IPS-NIHi7 (cell line): ENCODE measurements around the gene TMTC2.

ENCODE experiments used
- DNase-seq: peaks from one replicate; pipeline ENCODE4 v3.0.0; 2012; ENCODE audit warnings: mixed read lengths; ENCODE audit errors: extremely low spot score

TMTC2 gene

DNA sequence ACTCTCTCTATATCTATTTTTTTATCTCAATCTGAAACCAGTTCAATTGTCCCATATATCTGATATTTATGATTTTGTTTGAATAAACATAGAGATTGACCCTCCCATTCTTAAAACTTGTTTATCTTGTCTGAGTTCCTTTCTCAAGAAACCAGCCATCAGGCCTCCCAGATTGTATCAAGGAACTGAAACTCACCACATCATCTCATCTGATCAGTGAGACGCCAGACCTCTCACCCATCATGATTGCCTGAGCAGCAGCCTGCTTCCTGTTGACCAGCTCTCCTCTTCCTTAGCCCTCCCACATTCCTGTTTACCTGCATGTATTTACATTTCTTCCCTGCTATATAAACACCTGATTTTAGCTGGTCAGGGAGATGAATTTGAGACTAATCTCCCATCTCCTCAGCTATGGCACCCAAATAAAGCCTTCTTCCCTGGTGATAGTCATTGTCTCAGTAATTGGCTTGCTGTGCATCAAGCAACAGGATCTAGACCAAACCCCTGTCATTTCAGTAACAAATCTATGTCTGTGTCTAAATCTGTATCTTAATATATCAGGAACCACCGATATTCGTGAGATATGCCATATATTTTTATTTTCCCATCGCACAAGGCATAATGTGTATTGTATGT, 323.6 kb downstream of the TMTC2 start:
- DNase-seq, result no peak

DNA sequence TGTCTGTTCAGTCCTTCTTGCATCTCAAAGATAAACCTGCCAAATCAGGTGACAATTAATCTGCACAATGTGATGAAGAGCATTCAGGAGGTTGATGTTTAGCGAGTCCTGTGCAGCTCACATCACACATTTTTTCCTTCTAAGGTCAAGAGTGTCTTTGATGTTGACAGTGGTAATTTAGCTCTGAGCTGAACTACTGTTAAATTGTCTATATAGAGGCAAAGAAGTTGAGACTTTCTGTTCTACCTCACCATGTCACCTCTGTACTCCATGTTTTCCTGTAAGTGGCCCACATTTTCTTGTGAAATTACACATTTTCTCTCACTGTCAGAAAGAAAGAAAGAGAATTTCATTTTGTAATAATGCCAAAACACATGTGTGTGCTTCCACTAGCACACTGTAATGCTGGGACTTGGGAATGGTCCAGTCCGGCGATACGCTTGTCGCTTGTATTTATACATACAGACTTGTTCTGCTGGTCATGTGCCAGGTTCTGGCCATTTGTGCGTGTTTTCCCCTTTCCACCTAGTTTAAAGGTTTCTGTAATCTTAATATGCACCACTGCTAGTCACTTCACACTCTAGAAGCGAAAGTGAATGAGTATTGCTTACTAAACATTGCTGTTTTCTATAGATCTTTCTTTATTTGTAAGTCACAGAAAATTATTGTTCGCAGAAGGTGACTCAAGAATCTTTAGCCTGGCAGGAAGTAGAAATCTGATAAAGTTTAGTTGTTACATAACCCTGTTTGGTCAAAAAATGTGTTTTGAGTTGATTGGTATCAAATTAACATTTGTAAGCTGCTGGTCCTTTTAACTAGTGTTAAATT, 328.9 kb downstream of the TMTC2 start:
- no peak for DNase-seq

DNA sequence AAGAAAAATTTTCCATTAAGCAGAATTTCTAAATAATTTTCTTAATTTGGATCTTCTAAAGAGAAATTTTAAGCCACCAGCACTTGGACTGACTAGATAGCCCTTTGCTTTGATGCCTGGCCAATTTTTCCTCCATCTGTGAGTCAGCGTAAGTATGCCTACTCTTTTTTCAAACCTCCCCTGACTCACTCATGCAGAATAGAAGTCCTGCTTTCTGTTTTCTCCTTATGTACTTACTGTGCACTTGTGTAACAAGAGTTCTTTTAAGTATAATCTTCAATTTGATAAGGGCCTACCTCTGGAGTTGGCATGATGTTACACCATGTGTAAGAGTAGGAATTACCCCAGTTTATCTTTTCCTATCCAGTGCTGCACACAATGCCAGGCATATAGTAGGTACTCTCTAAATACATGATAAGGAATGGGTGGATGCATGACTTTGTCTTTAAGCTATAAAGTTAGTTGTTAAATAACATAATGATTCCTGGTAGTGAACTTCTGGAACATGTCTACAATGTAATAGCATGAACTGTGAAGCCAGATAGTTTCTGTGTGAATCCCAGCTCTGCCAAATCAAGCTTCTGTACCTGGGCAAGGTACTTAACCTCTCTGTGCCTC, 329.6 kb downstream of the TMTC2 start:
- no peak for DNase-seq

DNA sequence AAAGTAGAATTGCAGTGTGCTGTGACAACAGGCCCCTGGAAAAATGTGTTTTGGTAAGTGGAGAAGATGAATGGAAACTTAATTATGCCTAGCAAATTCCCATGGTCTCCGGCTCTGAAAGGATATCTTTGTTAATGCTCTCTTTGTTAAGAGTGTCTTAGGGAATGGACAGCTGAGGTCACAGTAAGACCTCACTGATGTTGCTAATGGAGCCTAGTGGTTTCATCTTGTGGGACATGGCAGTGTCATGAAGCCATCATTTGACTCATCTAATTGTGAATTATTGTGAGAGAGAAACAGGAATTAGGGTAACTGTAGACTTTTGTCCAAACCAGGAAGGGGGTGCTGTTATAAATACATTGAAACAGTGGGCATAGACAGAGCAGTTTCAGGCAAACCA, 330.3 kb downstream of the TMTC2 start:
- no peak for DNase-seq

DNA sequence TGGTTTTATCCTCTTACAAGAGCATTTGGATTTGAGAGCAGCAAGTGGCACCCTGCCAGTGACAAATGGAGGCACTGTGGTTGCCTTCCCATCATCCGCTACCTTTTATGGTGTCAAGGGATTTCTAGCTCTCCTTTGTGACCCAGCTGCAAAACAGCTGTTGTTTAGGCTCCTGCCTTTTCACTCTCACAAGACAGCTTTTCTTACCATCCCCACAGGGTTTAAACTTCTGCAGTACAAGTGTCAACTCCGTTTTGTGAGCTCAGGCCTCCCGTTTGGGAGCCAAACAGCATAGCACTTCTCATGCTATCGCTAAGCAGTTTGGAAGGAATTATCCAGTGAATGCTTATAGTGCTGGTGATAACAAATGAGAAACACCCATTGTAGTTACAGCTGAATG, 331.4 kb downstream of the TMTC2 start:
- no peak for DNase-seq

DNA sequence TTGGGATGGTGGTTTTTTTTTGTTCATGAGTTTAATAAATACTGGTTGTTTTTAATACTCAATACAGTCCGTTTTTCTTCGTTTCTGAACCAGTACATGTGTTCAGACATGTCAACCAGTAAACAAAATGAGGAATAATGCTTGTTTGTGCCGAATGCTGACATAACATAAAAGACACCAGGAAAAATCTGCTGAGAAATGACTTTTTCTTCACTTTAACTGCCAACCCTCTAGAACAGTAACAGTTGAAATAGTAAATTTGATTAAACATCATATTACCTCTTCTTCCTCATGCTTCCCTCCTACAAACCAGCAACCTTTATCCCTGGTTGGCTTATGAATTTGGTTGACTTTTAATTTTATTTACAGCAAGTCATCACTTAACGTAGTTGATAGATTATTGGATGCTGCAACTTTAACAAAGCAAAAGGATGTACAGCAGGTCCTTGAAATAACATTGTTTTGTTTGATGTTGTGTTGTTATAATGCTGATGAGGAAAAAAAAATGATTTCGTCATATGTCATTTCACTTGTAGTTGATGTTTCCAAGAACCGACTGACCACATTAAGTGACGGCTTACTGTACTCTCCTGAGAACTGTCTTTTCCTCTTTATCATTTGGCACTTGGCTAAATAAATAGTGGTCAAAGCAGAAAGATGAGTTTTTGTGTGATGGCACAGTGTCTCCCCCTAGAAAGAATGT, 340.5 kb downstream of the TMTC2 start:
- no peak for DNase-seq

DNA sequence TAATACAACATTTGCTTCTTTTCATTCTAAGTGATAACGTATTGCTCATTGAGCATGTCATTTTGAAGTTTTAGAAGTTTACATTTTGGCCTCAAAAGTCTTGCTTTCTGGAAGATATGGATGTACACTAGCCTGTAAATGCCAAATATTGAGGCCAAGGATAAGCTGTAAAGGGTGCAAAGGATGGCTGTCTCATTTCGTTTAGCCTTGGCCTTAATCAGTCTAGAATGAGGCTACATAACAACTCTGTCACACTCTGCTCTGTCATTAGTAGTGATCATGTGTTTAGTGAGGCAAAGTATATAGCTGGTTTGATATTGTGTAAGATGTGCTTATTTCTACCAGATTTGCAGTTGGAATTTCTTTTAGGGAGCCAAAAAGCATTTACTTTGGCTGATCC, 344.5 kb downstream of the TMTC2 start:
- DNase-seq, result no peak

DNA sequence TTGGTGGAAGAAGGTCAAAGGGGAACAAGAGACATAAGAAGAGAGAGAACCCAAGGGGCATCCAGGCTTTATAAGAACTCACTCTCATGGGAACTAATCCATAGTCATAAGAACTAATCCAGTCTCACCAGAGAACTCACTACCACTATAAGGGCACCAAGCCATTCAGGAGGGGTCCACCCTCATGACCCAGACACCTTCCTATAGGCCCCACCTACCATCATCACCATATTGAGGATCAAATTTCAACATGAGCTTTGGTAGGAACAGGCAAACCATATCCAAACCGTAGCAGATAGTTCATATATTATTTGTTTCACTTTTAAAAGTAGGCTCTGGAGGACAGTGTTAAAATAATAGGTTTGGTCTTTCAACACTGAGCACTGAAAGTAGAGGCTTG, 350.1 kb downstream of the TMTC2 start:
- DNase-seq, result no peak

DNA sequence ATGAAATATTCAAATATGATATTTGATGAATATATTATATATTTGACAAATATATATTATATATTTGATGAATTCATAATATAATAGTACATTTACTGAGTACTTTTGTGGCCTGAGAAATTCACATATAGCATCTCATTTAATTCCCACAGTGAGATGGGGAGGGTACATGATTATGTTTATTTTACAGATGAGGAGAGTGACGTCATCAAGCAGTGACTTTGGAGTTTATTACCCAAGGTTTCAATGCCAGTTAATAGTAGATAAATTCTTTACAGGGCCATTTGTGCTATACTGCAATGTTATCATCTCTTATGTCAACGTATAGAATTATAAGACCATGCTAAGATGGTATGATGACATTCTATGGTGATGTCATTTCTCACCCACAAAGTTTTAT, 352.7 kb downstream of the TMTC2 start:
- DNase-seq, result no peak

DNA sequence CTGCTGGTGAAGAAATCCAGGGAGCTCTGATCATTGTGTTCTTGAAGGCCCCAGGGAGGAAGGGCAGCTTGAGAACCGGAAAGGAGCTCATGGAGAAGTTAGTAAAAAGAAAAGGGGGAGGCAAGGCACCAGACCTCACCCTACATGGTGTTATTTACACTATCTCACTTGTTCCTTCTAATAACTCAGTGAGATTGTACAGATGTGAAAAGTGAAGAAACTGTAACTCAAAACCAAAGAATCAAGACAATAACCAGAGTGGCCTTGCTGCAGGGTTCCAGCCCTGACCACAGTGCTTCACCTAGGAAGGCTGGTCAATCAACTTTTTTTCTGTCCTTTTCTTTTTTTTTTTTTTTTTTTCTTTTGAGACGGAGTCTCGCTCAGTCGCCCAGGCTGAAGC, 353.6 kb downstream of the TMTC2 start:
- no peak for DNase-seq

DNA sequence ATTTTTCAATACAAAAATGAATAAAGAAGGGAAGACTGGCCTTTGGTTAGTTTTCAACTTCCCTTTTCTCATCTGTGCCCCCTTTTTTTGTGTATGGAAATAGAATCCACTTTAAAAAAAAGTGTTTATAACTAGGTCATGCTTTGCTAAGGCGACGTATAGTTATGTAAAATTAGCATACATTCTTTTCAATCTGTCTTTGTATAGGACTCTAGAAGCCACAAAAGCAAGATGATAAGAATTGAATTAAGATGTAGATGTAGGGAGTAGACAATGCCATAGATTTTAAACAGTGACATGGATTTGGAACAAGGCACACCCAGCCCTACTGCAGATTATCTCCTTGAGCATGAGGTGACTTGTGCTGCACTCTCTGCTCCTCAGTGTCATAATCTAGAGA, 354.3 kb downstream of the TMTC2 start:
- no peak for DNase-seq

DNA sequence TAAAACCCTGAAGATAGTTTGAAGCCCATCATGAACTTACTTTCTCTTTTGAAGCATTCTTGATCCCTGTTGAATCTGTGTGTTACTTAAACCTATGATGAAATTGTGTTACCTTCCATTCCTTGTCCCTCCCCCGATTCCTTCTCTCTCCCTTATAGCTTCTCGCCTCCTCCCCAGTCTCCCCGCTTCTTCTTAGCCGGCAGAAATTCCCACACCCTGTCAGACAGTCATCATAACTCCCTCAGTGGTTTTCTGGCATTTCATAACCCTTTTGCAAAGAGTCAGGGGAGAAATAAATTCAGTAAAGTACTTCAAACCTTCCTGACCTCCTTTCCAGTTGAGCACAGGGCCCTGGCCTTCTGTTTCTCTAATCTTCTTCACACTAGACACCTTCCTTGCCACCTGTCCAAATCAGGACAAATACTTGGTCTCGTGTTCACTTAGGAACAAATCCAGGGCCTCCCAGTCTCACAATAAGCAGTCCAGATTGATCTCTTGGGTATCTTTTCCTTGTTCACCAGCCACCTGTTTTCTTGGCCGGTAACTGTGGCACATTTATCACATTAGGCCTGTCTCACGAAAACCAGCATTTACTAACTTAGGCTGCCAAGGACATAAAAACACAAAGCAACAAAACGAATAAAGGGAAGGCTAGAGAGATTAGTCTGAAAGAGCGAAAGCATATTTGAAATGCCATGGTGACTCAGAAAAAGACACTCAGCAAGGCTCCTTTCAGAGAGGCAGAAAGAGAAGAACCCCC, 355.9 kb downstream of the TMTC2 start:
- no peak for DNase-seq

DNA sequence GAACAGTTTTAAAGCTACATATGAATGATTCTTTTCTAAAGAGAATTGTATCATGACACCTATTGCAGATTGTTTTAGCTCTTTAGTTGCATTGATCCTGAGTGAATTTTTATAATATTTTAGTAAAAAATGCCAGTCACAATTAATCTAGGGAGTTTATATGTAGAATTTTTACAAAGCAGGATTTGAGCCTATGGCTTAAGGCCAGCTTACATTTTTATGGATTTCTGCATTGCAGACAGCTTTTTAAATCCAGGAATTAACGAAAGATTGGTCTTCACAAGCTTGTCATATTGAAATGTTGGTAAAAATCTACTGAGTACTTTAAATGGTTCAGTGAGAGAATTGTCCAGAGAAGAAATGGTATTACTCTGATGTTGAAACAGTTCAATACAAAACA, 358.0 kb downstream of the TMTC2 start:
- DNase-seq, result no peak

DNA sequence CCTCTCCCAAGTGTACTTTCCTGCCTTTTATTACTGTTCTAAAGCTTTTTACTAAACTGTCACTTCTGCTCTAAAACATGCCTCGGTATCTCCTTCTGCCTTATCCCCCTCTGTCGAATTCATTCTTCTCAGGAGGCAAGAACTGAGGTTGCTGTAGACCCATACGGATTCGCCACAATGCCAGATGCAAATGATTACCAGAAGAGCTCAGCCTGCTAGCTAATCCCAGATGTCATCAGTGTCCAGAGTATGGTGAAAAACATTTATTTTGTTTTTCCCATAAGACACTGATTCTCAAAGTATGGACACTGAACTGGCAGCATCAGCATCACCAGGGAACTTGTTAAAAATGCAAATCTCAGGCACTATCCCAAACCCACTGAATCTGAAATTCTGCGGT, 359.3 kb downstream of the TMTC2 start:
- no peak for DNase-seq

DNA sequence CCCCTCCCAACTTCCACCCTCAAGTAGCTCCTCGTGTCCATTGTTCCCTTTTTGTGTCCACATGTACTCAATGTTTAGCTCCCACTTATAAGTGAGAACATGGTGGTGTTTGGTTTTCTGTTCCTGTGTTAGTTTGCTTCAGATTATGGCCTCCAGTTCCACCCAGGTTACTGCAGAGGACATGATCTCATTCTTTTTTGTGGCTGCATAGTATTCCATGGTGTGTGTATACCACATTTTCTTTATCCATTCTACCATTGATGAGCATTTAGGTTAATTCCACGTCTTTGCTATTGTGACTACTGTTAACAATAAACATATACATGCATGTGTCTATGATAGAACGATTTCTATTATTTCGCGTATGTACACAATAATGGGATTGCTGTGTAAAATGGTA, 362.6 kb downstream of the TMTC2 start:
- no peak for DNase-seq

DNA sequence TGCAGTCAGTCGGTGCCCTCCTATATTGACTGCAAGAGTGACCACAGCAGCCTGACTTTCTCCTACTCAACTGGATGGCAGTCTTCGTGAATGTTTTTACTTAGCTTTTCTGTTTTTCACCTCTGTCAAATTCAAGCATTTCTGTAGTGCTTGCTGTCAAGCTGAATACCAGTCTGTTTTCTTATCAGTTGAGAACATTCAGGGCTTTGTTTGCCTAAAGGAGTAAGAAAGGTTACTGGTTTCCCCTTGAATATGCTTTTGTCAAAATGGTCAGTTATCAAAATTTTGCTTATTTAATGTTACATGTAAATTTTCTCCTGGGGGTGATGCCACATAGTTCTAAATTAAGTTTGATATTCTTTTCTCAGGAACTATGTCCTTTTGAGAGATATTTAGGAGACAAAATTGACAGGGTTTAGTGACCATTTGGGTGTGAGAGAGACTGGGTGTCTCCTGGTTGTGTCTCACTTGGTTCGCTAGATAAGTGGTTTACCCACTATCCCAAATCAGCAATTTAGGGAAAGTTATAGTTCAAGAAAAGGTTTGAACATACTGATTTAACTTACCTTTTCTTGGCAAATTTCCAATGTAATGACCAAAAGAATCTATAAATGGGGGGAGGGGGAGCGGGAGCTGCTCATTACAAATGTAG, 366.3 kb downstream of the TMTC2 start:
- no peak for DNase-seq

DNA sequence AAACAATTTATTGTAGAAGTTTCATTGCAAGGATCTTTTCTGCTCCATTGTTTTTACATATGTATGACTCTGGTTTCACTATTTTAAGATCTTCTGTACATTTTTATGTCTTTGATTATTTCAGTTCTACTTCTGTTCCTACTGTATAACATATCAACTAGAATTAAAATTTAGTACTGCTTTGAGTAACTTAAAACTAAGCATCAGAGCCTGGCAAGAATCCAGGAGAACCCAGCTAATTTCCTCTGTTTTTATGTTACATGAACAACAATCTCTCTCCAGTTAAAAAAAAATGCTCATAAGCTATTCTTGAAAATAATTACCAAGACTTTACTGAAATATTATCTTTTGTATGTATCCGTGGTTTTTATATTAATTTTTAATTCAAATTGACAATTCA, 370.7 kb downstream of the TMTC2 start:
- no peak for DNase-seq

DNA sequence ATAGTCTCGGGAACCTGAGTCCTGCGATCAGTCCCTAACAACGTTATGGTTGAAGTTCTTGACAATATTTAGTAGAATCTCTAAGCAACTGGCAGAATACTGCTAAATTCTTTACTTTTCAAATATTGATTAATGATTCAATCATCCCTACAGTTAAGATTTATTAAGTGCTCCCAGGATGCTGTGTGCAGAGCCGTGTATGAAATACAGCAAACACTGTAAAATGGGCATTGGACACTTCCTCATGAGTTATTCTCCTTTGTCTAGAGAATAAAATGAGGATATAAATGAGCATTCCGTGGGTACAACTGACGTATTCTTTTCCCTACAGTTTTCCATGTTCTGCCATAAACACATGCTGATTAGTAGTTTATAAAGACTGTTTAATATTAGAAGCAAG, 372.4 kb downstream of the TMTC2 start:
- no peak for DNase-seq

DNA sequence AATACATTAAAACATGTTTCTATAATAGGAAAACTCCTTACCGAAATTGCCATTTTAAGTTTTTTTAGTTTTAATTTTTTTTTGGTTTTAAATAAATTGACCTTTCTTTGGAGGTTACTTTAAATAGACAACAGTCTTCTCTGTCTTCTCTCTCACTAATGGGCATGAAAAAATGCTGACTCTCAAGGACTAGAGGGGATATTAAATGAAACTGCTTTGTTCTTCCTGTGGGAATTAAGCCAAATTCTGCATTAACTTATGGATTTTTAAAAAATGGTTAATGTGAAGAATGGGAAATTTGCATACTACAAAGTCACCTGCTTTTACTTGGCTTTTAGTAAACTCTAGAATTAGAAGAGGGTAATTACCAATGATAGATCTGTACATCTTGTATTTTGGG, 378.9 kb downstream of the TMTC2 start:
- no peak for DNase-seq

DNA sequence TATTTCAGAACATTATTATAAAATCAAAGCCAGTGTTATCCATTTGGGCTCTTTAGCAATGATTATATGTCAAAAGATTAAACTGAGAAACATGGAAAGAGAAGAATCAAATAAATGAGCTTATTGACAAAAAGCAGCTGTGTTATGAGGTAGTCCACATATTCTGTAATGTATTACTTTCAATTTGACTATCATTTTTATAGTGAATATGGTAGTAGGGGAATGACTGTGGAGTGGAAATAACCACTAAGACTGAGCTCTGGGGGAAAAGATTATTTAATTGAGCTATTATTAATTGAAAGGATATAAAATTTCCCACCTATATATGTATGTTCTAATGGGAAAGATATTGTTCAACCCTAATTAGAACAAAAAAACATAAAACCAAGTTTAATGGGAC, 381.3 kb downstream of the TMTC2 start:
- DNase-seq, result no peak

DNA sequence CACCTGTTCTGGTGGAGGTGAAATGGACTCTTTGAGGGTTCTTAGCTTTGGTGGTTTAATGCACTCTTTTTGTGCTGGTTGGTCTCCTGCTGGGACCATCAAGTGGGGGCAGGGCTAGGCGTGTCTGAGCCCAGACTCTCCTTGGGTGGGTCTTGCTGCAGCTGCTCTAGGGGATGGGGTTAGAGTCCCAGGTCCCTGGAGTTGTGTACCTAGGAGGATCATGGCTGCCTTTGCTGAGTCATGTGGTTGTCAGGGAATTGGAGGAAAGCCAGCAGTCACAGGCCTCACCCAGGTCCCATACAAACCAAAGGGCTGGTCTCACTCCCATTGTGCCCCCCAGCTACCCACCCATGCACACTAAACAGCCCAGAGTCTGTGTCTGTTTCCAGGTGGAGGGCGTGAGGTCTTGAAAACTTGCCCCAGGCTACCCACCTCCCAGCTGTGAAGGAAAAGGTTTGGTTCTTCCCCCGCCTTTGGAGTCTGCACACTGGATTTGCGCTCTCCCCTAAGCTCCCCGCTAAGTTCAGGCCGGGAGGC, 387.7 kb downstream of the TMTC2 start:
- no peak for DNase-seq
